Measurements from ENCODE around the gene EDA.

The EDA gene

DNA sequence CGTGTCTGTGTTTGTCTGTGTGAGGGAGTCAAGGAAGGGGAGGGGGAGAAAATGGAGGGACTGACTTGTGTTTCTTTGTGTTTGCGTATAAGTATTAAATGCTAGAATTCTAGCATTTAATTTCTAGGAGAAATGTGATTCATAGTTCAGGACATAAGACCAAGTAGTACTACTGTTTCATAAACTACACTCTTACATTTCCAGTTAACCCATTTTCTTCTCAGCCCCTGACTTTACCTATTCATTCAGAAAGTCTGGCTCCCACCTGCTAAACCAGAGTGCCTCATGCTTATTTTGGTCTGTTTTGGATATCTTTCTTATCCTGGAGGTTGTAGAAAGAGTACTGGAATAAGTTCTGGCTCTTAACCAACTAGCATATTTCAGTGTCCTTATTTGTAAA, 14.2 kb downstream of the EDA start:
- DNase-seq (ENCODE audit: extremely low read depth, low read depth), result no peak
- no peak for TF ChIP-seq CTCF (IDR thresholded peaks at IDR 0.05; ENCODE audit: low read depth, low read length)

GRCh38 chrX:69664693-69665092, 48.8 kb downstream of the EDA start:
- TF ChIP-seq CTCF (IDR thresholded peaks at IDR 0.05; ENCODE audit: low read depth, low read length), result no peak
- no peak for DNase-seq (ENCODE audit: extremely low read depth, low read depth)

- no peak for TF ChIP-seq CTCF (IDR thresholded peaks at IDR 0.05; ENCODE audit: low read depth, low read length)
Observed at GRCh38 chrX:69670001-69670555, 54.2 kb downstream of the EDA start.

GRCh38 chrX:69674891-69675290, 59.0 kb downstream of the EDA start:
- TF ChIP-seq CTCF (IDR thresholded peaks at IDR 0.05; ENCODE audit: low read depth, low read length), result no peak
- no peak for DNase-seq (ENCODE audit: extremely low read depth, low read depth)

More at GRCh38 chrX:69670001-69670555, 54.2 kb downstream of the EDA start:
- DNase-seq (ENCODE audit: extremely low read depth, low read depth), result no peak

GRCh38 chrX:69705818-69706217, 89.9 kb downstream of the EDA start:
- no peak for DNase-seq (ENCODE audit: extremely low read depth, low read depth)
- no peak for TF ChIP-seq CTCF (IDR thresholded peaks at IDR 0.05; ENCODE audit: low read depth, low read length)

GRCh38 chrX:69718102-69718501, 102.2 kb downstream of the EDA start:
- TF ChIP-seq CTCF (IDR thresholded peaks at IDR 0.05; ENCODE audit: low read depth, low read length), result no peak
- no peak for DNase-seq (ENCODE audit: extremely low read depth, low read depth)

- no peak for TF ChIP-seq CTCF (IDR thresholded peaks at IDR 0.05; ENCODE audit: low read depth, low read length)
- DNase-seq (ENCODE audit: extremely low read depth, low read depth), result no peak
Observed at GRCh38 chrX:69724307-69724706, 108.4 kb downstream of the EDA start.
